Keratinocyte (primary cell): Measurements from ENCODE around the gene ADAMTSL1.

ENCODE experiments used
- EZH2 ChIP-seq: IDR thresholded peaks from one replicate; pipeline ENCODE4 v1.6.1; 2012; ENCODE audit warnings: inconsistent platforms, mild to moderate bottlenecking, low read length, moderate library complexity
- TF ChIP-seq, protein P1 (sequence below), 3 experiments: IDR thresholded peaks in 1 of 3; conservative IDR thresholded peaks in 1 of 3; optimal IDR thresholded peaks in 1 of 3; 2 replicates in 2 of 3; 3 replicates in 1 of 3; pipeline versions ENCODE3 to v1.5.1; 2011; ENCODE audit warnings: low read length in 3 of 3, mild to moderate bottlenecking in 3 of 3, moderate library complexity in 2 of 3, control low read depth in 1 of 3, inconsistent platforms in 1 of 3; ENCODE audit not compliant: insufficient read depth in 2 of 3; ENCODE audit errors: extremely low read depth in 1 of 3

DNA sequence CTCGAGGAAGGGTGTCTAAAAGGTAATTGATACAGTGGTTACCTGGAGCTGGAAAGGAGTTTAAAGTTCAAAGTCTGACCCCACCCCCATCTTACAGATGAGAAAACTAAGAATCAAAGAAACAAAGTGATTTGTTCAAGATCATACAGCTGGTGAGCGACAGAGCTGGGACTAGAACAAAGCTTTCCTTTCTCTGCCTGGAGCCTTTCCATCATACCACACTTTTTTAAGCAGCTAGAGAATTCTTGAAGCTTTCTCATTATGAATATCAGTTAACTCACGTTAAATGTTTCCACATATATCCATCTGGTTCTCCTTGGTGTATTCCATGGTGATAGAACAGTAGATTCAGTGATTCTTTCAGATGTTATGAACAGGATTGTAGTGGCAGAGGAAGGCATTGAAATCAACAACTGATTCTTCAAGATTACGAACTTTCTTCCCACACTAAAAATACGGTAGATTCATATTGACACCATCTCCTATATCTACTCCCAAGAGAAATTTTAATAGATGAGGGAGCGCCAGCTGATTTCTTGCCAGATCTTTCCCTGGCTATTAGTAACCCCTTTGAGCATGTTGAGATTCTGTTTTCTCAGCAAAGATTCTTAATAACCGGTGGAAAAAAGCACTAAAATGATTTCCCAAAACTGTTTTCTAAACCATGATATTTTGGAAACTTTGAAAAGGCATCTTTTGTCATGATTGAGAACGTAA lies 233.7 kb downstream of the ADAMTSL1 start:
- TF ChIP-seq, protein P1, sequence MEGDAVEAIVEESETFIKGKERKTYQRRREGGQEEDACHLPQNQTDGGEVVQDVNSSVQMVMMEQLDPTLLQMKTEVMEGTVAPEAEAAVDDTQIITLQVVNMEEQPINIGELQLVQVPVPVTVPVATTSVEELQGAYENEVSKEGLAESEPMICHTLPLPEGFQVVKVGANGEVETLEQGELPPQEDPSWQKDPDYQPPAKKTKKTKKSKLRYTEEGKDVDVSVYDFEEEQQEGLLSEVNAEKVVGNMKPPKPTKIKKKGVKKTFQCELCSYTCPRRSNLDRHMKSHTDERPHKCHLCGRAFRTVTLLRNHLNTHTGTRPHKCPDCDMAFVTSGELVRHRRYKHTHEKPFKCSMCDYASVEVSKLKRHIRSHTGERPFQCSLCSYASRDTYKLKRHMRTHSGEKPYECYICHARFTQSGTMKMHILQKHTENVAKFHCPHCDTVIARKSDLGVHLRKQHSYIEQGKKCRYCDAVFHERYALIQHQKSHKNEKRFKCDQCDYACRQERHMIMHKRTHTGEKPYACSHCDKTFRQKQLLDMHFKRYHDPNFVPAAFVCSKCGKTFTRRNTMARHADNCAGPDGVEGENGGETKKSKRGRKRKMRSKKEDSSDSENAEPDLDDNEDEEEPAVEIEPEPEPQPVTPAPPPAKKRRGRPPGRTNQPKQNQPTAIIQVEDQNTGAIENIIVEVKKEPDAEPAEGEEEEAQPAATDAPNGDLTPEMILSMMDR (optimal IDR thresholded peaks at IDR 0.05 in 1 of 3, IDR thresholded peaks at IDR 0.05 in 1 of 3, conservative IDR thresholded peaks at IDR 0.05 in 1 of 3; ENCODE audit: extremely low read depth in 1 of 3, insufficient read depth in 2 of 3, low read length in 3 of 3) = no peak
- TF ChIP-seq EZH2 = no peak
